ENCODE data around the gene MAP7D2.

MAP7D2 gene

GRCh38 chrX:20046223-20046622 is 70.5 kb downstream of the MAP7D2 start:
- DNase-seq (ENCODE audit: low spot score): no peak

DNA sequence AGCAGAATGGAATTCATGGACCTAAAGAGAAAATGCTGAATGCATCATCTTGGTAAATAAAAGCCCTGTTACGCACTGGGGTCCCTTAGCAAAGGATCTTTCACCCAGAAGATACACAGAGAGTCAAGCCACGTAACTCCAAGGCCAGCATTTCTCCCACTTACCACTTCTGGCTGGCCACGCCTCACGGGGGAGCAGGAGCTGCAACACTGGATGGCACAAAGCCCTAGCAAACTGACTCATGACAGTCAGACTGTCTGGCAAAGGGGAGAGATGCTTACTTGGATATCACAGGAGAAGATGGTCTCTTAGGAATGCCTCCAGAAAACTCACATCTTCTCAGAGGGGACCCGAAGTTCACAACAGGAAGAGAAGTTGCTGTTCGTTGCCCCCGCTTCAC is 74.5 kb downstream of the MAP7D2 start:
- no peak for DNase-seq (ENCODE audit: low spot score)

GRCh38 chrX:20038966-20039365 is 77.7 kb downstream of the MAP7D2 start:
- no peak for DNase-seq (ENCODE audit: low spot score)

GRCh38 chrX:20037186-20037585 is 79.5 kb downstream of the MAP7D2 start:
- DNase-seq (ENCODE audit: low spot score): no peak

GRCh38 chrX:20032201-20032600 is 84.5 kb downstream of the MAP7D2 start:
- peak; percentile 6 for DNase-seq (ENCODE audit: low spot score)

GRCh38 chrX:20029728-20030127 is 87.0 kb downstream of the MAP7D2 start:
- no peak for DNase-seq (ENCODE audit: low spot score)

GRCh38 chrX:20028588-20028987 is 88.1 kb downstream of the MAP7D2 start:
- DNase-seq (ENCODE audit: low spot score): no peak

DNA sequence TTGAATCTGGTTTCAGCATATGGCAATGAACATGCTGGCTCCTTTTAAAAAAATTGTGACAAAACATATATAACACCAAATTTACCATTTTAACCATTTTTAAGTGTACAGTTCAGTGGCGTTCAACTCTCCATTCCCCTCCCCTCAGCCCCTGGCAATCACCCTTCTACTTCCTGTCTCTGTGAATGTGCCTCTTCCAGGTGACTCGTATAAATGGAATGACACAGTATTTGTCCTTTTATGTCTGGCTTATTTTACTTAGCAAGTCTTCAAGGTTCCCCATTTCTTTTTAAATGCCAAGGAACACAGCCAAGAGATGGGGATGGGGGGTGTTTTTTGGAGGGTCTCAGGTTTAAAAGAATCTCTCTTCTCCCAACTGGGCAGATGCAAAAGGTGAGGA is 90.4 kb downstream of the MAP7D2 start:
- DNase-seq (ENCODE audit: low spot score): no peak

DNA sequence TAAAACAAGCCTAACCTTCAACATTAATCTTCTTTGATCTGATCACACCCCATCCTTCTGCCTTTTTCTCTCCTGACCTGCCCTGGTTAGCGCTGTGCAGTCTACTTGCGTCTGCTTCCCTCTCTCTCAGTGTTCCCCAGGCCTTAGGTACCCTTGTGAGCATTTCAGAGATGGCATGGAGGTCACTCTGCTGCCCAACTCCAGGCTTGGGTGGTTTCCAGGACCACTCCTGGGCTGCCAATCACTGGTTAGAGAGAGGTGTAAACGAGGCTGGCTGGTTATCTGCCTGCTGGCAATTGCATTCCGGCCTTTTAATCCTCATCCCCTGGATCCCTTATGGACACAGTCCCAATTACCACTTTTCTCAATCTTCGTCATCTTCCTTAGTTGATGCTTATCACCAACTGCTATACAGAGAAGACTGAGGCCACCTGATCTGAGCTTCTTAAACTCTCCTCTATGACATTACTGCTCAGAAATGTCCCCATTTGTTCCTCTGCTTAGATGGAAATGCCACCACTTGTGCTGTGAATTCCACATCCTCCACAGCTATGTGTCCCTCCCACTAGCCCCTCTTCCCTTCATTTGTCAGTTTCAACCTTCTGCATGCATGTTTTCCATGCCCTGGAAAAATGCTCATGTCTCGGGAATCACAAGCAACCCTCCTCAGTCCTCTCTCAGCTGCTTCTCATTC is 96.9 kb downstream of the MAP7D2 start:
- DNase-seq (ENCODE audit: low spot score): no peak

GRCh38 chrX:20016616-20016945 is 100.1 kb downstream of the MAP7D2 start:
- no peak for DNase-seq (ENCODE audit: low spot score)

GRCh38 chrX:20015945-20016615 is 100.6 kb downstream of the MAP7D2 start:
- no peak for DNase-seq (ENCODE audit: low spot score)

GRCh38 chrX:20015422-20015821 is 101.3 kb downstream of the MAP7D2 start:
- DNase-seq (ENCODE audit: low spot score): no peak

- DNase-seq (ENCODE audit: low spot score): no peak
Measured at GRCh38 chrX:20011608-20012007, 105.1 kb downstream of the MAP7D2 start.

- DNase-seq (ENCODE audit: low spot score): no peak
Measured at GRCh38 chrX:20007962-20008622, 108.6 kb downstream of the MAP7D2 start.

- no peak for DNase-seq (ENCODE audit: low spot score)
Measured at GRCh38 chrX:20005883-20006282, 110.8 kb downstream of the MAP7D2 start.

DNA sequence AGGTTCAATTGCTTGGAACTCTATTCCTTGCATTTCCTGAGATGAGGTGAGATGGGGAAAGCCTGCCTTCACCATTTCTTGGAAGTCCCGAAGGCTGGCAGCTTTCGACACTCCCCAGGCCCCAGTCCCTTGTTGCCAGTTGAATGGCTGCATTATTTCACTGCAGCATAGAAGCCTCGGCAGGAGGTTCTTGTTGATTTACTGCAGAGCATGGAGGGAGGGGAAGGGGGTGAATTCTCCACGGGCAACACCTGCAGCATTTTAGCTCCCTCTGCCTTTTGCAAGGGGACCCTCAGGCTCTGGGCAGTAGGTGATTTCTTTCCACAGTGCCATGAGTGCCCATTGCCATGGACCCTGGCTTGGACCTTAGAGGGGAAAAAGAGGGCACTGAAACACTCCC is 115.1 kb downstream of the MAP7D2 start:
- no peak for DNase-seq (ENCODE audit: low spot score)

GRCh38 chrX:19991350-19991718 is 125.4 kb downstream of the MAP7D2 start:
- no peak for DNase-seq (ENCODE audit: low spot score)

DNA sequence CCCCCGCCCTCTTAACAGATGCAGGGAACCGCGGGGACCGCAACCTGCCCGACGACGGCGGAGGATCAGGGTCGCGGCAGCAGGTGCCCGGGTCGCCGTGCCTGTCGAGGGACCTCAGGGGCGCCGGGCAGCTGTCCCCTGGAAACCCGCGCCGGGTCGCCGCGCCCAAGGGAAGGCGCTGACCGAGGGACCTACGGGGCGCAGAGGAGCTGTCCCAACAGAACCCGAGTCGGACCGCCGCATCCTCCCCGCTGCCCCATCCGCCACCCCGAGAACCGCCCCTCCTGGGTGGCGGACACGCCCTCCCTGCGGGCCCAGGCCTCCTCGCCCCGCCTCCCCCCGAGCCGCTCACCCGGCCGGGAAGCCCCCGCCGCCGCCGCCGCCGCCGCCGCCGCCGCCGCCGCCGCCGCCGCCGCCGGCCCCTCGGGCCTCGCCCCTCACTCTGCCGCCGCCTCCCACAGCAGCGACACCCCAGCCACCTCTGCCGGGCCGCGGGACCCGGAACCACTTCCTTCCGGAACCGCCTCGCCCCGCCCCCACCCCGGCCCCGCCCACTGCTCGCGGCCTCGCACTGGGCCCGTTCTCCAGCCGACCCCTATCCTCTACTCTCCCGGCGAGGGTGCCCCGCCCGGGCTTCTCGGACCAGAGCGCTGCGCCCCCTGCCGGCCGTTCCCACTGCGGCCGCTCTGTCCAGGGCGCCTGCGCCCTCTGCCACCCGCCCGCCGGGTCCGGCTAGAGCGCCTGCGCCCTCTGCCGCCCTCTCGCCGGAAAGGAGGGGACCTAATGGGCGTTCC is 126.0 kb downstream of the MAP7D2 start, which contains the start of gene BCLAF3:
BCLAF3 (minus strand) TSS at position 506 of the 794 bp plus-strand sequence. CDS start 20,797 bp downstream, outside the sequence.
- DNase-seq (ENCODE audit: low spot score): peak; percentile 84

DNA sequence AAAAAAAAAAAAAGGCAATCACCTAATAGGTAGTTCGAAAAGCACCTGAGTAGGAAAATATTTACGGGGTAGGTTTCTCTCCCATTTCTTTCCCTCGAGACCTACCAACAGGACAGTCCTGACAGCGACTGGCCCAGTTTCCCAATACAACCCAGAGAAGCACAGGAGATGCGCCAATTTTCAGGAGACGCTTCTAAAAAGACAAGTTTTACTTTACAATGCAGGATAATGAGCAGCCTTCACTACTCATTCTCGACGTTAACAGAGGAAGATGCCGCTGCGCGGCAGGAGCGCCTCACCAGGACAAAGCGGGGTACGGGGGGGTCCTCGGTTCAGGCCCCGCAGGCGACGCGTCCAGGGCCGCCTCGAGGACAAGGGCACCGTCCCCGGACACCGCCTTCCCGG is 126.6 kb downstream of the MAP7D2 start:
- no peak for DNase-seq (ENCODE audit: low spot score)

DNA sequence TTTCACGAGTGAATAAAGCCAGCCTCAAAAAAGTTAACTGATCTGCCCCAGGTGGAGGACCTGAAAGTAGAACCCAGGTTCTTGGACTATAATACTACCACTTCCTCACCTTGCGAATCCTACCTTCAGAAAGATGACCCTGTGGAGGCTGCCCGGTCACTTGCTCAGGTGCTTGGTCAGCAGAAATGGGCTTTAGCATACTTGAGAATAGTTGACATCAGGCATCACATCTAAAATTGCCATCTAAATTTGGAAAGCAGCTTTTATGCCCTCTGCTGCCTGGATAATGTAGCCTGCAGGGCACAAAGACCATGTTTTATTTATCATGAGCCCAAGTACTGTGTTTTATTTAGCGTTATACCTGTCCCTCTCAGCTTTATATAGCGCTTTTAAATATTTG is 128.9 kb downstream of the MAP7D2 start:
- no peak for DNase-seq (ENCODE audit: low spot score)

DNA sequence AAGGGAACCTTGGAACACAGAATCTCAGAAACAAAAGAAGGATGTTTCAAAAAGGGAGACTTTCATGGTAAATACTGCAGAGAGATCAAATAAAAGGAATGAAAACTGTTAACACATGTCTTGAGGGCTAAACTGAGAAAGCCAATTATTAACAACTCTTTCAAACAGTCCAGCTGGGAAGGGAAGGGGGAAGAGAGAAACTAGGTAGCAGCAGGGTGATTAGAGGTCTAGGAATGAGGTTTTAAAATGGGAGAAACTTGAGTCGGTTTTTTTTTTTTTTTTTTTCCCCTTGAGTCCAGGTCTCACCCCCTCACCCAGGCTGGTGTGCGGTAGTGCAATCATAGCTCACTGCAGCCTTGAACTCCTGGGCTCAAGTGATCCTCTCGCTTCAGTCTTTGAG is 130.2 kb downstream of the MAP7D2 start:
- no peak for DNase-seq (ENCODE audit: low spot score)

DNA sequence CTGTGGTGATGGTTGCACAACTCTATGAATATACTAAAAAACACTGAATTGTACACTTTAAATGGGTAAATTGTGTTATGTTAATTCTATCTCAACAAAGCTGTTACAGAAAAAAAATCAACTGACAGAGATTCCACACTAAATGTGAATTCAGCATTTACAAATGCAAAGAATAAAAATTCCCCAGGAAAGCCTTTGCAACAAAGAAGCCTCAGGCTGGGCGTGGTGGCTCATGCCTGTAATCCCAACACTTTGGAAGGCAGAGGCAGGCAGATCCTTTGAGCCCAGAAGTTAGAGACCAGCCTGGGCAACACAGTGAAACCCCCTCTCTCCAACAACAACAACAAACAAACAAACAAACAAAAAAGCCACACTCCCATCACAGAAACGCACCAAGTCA is 134.8 kb downstream of the MAP7D2 start:
- DNase-seq (ENCODE audit: low spot score): no peak

Data from SK-N-DZ (cell line).